HepG2 (cell line): Measurements from ENCODE around the gene YEATS2. TPM values are rescaled to one million over a fixed set of nuclear protein-coding genes. Genes with fewer than 3 reads are reported as not detected.
A peak's percentile ranks its signal among the peaks of the same experiment; 100 is the strongest.

Source experiments
- CBX5 ChIP-seq: sonication (generic); formaldehyde crosslinking; IDR thresholded peaks from 2 replicates; pipeline ENCODE4 v1.4.0; 2020; ENCODE audit warnings: missing genetic modification reagents, borderline replicate concordance
- EEA1 ChIP-seq: sonication (generic); formaldehyde crosslinking; IDR thresholded peaks from 2 replicates; pipeline ENCODE4 v1.5.1; 2020; ENCODE audit warnings: mild to moderate bottlenecking, missing genetic modification reagents, borderline replicate concordance
- ERF ChIP-seq: IDR thresholded peaks from 2 replicates; pipeline ENCODE4 v1.6.1; 2018; ENCODE audit warnings: missing biosample characterization, missing genetic modification reagents
- GPBP1L1 ChIP-seq: sonication (generic); formaldehyde crosslinking; IDR thresholded peaks from 2 replicates; pipeline ENCODE4 v1.5.0; 2020; ENCODE audit warnings: mild to moderate bottlenecking, missing genetic modification reagents
- HMGA1 ChIP-seq: sonication (generic); formaldehyde crosslinking; conservative IDR thresholded peaks from 2 replicates; pipeline ENCODE4 v1.4.0; 2020; ENCODE audit warnings: missing genetic modification reagents
- LCORL ChIP-seq, 2 experiments: fragments of 450-650 bp in 1 of 2; sonication (generic) in 1 of 2; formaldehyde crosslinking in 1 of 2; IDR thresholded peaks; 2 replicates each; pipeline versions ENCODE4 v1.5.0 to v1.6.1; 2017 to 2020; ENCODE audit warnings: antibody characterized with exemption in 1 of 2, missing genetic modification reagents in 1 of 2
- RFX3 ChIP-seq: IDR thresholded peaks from 2 replicates; pipeline ENCODE4 v1.6.1; 2016; ENCODE audit warnings: missing biosample characterization, missing genetic modification reagents
- SNRNP70 ChIP-seq: fragments of 200-400 bp; formaldehyde crosslinking; IDR thresholded peaks from 2 replicates; pipeline ENCODE4 v1.6.1; 2017; ENCODE audit warnings: mild to moderate bottlenecking, low read depth, low read length, moderate library complexity
- TFDP1 ChIP-seq: IDR thresholded peaks from 2 replicates; pipeline ENCODE4 v1.6.1; 2016; ENCODE audit warnings: missing compliant biosample characterization, missing genetic modification reagents, borderline replicate concordance
- TSC22D2 ChIP-seq: sonication (generic); formaldehyde crosslinking; IDR thresholded peaks from 2 replicates; pipeline ENCODE4 v1.5.1; 2020; ENCODE audit warnings: missing genetic modification reagents, mild to moderate bottlenecking, borderline replicate concordance
- ZIK1 ChIP-seq: sonication (generic); formaldehyde crosslinking; IDR thresholded peaks from 2 replicates; pipeline ENCODE4 v1.5.0; 2020; ENCODE audit warnings: mild to moderate bottlenecking, low read depth, missing genetic modification reagents, borderline replicate concordance
- ZNF430 ChIP-seq: sonication (generic); formaldehyde crosslinking; IDR thresholded peaks from 2 replicates; pipeline ENCODE4 v1.9.0; 2021; ENCODE audit warnings: mild to moderate bottlenecking, missing genetic modification reagents
- ZNF558 ChIP-seq: sonication (generic); formaldehyde crosslinking; IDR thresholded peaks from 2 replicates; pipeline ENCODE4 v1.9.0; 2022; ENCODE audit warnings: mild to moderate bottlenecking, missing genetic modification reagents, borderline replicate concordance
- ZSCAN31 ChIP-seq: sonication (generic); formaldehyde crosslinking; IDR thresholded peaks from 2 replicates; pipeline ENCODE4 v1.5.0; 2020; ENCODE audit warnings: low read depth, mild to moderate bottlenecking, missing genetic modification reagents
- polyA plus RNA-seq, 8 experiments: library from polyadenylated mRNA; depleted of rRNA in 3 of 8; stranded (reverse) in 7 of 8; unstranded in 1 of 8; fragments of >200 nt; fragmentation: Illumina TruSeq in 4 of 8; extraction: Trizol in 4 of 8; gene quantifications; 2 replicates each; pipeline versions ENCODE4 v1.2.1 to v1.2.3, GENCODE V29; 2011 to 2016; ENCODE audit warnings: low read depth in 4 of 8, missing spikeins in 1 of 8, mixed read lengths in 1 of 8; ENCODE audit not compliant: insufficient read depth in 1 of 8
- total RNA-seq, 5 experiments: library from RNA; depleted of rRNA; stranded (reverse); fragments of >200 nt; fragmentation: Illumina TruSeq; extraction: Trizol; gene quantifications; 2 replicates each; pipeline ENCODE4 v1.2.3, GENCODE V29; 2016; ENCODE audit warnings: low read depth in 1 of 5
- TF ChIP-seq, protein P1 (sequence below): sonication (generic); formaldehyde crosslinking; IDR thresholded peaks from one replicate; pipeline ENCODE4 v1.5.1; 2020; ENCODE audit warnings: mild to moderate bottlenecking, missing genetic modification reagents; ENCODE audit errors: not compliant biosample characterization
- TF ChIP-seq, protein P2 (sequence below): IDR thresholded peaks from 2 replicates; pipeline ENCODE4 v1.6.1; 2016; ENCODE audit warnings: missing compliant biosample characterization, missing genetic modification reagents, borderline replicate concordance

Gene YEATS2
- total and polyA plus RNA-seq, 2 of the 13 experiments (the other 11 are each of a cell fraction or from before 2014, with no cell fraction given) = 18.6 to 33.7 TPM

DNA sequence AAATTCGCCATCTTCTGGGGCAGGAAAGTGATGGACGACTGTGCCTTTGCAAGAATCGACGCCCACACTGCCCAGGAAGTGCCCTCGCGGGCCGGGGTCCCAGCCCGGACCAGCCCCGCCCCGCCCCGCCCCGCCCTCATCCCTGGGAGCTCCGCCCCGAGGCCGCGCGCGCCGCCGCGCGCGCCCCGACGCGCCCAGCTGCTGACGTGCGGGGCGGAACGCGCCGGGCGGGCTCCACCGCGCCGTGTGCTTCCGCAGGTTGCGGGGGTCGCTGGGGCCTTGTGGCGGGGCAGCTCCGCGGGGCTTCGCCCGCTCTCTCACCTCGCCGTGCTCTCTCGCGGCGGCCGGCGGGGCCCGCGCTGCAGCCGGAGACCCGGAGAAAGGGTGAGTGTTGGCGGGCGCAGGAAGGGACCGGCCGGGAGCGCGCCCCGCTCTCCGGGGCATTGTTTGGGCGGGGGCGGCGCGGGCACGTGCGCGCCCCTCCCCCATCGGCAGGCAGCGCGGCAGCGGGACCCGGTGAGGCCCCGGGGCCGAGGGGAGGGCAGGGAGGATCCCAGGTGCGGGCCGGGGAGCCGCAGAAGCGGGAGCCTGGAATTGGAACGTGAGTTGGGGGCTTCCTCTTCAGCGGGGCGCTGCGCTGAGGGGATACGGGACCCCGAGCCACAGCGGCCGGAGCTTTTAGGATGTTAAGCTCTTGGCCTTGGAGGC, at the start of gene YEATS2 (continued):
- TF ChIP-seq, protein P1, sequence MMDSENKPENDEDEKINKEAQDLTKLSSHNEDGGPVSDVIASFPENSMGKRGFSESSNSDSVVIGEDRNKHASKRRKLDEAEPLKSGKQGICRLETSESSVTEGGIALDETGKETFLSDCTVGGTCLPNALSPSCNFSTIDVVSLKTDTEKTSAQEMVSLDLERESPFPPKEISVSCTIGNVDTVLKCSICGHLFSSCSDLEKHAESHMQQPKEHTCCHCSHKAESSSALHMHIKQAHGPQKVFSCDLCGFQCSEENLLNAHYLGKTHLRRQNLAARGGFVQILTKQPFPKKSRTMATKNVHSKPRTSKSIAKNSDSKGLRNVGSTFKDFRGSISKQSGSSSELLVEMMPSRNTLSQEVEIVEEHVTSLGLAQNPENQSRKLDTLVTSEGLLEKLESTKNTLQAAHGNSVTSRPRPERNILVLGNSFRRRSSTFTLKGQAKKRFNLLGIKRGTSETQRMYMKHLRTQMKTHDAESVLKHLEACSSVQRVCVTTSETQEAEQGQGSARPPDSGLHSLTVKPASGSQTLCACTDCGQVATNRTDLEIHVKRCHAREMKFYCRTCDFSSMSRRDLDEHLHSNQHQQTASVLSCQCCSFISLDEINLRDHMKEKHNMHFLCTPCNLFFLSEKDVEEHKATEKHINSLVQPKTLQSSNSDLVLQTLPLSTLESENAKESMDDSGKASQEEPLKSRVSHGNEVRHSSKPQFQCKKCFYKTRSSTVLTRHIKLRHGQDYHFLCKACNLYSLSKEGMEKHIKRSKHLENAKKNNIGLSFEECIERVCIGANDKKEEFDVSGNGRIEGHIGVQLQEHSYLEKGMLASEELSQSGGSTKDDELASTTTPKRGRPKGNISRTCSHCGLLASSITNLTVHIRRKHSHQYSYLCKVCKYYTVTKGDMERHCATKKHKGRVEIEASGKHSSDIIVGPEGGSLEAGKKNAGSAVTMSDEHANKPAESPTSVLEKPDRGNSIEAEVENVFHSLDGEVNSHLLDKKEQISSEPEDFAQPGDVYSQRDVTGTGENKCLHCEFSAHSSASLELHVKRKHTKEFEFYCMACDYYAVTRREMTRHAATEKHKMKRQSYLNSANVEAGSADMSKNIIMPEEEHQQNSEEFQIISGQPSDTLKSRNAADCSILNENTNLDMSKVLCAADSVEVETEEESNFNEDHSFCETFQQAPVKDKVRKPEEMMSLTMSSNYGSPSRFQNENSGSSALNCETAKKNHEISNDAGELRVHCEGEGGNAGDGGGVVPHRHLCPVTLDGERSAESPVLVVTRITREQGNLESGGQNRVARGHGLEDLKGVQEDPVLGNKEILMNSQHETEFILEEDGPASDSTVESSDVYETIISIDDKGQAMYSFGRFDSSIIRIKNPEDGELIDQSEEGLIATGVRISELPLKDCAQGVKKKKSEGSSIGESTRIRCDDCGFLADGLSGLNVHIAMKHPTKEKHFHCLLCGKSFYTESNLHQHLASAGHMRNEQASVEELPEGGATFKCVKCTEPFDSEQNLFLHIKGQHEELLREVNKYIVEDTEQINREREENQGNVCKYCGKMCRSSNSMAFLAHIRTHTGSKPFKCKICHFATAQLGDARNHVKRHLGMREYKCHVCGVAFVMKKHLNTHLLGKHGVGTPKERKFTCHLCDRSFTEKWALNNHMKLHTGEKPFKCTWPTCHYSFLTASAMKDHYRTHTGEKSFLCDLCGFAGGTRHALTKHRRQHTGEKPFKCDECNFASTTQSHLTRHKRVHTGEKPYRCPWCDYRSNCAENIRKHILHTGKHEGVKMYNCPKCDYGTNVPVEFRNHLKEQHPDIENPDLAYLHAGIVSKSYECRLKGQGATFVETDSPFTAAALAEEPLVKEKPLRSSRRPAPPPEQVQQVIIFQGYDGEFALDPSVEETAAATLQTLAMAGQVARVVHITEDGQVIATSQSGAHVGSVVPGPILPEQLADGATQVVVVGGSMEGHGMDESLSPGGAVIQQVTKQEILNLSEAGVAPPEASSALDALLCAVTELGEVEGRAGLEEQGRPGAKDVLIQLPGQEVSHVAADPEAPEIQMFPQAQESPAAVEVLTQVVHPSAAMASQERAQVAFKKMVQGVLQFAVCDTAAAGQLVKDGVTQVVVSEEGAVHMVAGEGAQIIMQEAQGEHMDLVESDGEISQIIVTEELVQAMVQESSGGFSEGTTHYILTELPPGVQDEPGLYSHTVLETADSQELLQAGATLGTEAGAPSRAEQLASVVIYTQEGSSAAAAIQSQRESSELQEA (CRISPR knock-in tag) = no peak
- peak; percentile 76 for TF ChIP-seq ZSCAN31 (CRISPR knock-in tag)
- no peak for TF ChIP-seq RFX3 (CRISPR knock-in tag)
- no peak for TF ChIP-seq LCORL (IDR thresholded peaks at IDR 0.05)
- TF ChIP-seq LCORL (CRISPR knock-in tag; IDR thresholded peaks at IDR 0.05) = peak; percentile 12; the same call in 1 of the 2 replicates
- 0 out of 2 replicates have a peak, but pooled peaks have one; percentile 23 for TF ChIP-seq EEA1
- no peak for TF ChIP-seq GPBP1L1 (CRISPR knock-in tag)
- 0 out of 2 replicates have a peak, but pooled peaks have one; percentile 25 for TF ChIP-seq ERF
- TF ChIP-seq TFDP1 = peak; percentile 55; the same call in 1 of the 2 replicates
- peak; percentile 55; the same call in 1 of the 2 replicates for TF ChIP-seq ZIK1 (CRISPR knock-in tag)
- TF ChIP-seq HMGA1 (CRISPR knock-in tag) = no peak
- TF ChIP-seq SNRNP70 = no peak
- no peak for TF ChIP-seq CBX5 (CRISPR knock-in tag)
- TF ChIP-seq ZNF558 = peak; percentile 56; the same call in 1 of the 2 replicates
- no peak for TF ChIP-seq TSC22D2 (CRISPR knock-in tag)
- TF ChIP-seq, protein P2, sequence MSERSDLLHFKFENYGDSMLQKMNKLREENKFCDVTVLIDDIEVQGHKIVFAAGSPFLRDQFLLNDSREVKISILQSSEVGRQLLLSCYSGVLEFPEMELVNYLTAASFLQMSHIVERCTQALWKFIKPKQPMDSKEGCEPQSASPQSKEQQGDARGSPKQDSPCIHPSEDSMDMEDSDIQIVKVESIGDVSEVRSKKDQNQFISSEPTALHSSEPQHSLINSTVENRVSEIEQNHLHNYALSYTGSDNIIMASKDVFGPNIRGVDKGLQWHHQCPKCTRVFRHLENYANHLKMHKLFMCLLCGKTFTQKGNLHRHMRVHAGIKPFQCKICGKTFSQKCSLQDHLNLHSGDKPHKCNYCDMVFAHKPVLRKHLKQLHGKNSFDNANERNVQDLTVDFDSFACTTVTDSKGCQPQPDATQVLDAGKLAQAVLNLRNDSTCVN (CRISPR knock-in tag) = peak; percentile 45; the same call in 1 of the 2 replicates
- TF ChIP-seq ZNF430 = peak; percentile 82; the same call in 1 of the 2 replicates
